HG03571 (cell line): ENCODE data around the gene TMIE.

Source experiments
- ATAC-seq: cut with Tn5 transposase; IDR thresholded peaks from one replicate; pipeline ENCODE4 v1.9.1; 2021; ENCODE audit not compliant: unreplicated experiment

Gene TMIE

GRCh38 chr3:46701181-46701939, at the start of gene TMIE:
TSS of gene TMIE (plus strand) at chr3:46701392. CDS start at chr3:46701488, 96 bp downstream.
- no peak for ATAC-seq

DNA sequence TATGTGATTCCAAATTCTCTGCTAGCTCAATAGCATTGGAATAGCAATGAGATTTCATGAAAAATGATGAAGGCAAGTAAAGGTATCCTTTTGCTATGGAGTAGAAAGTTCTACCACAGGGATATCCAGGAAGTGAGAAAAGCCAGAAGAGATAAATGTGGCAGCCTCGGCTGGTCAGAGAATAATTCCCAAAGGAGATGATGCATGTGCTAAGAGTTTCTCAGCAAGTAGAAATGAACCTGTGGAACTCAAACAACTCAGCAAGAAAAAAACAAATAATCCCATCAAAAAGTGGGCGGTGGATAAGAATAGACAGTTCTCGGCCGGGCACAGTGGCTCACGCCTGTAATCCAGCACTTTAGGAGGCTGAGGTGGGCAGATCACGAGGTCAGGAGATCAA, 45.9 kb upstream of the TMIE start:
- no peak for ATAC-seq

DNA sequence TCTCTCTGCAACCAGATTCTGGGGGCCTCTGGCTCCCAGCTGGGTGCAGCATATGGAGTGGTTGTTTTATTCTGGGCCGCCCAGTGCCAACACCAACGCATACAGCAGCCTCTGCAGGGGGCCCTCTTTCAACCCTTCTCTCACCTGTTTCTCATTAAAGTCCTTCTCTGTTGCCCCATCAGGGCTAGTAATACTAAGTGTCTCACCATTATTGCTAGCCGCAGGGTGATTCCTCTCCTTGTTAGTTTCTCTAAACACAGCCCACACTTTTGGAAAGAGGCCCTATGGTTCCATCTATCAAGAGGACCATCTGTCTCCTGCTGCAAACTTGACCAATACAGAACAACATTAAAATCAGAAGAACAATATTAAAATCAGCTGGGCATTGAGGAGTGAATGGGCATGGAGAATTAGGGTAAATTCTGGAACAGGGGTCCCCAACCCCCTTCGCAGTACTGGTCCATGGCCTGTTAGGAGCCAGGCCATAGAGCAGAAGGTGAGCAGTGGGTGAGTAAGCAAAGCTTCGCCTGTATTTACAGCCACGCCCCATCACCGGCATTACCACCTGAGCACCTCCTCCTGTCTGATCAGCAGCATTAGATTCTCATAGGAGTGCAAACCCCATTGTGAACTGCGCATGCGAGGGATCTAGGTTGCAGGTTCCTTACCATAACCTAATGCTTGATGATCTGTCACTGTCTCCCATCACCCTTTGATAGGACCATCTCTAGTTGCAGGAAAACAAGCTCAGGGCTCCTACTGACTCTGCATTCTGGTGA, 44.2 kb upstream of the TMIE start:
- ATAC-seq = no peak

- ATAC-seq = no peak
Observed at GRCh38 chr3:46659285-46659684, 41.9 kb upstream of the TMIE start.

- ATAC-seq = no peak
Observed at GRCh38 chr3:46660003-46660402, 41.2 kb upstream of the TMIE start.

GRCh38 chr3:46660543-46661523, 40.4 kb upstream of the TMIE start:
- no peak for ATAC-seq

DNA sequence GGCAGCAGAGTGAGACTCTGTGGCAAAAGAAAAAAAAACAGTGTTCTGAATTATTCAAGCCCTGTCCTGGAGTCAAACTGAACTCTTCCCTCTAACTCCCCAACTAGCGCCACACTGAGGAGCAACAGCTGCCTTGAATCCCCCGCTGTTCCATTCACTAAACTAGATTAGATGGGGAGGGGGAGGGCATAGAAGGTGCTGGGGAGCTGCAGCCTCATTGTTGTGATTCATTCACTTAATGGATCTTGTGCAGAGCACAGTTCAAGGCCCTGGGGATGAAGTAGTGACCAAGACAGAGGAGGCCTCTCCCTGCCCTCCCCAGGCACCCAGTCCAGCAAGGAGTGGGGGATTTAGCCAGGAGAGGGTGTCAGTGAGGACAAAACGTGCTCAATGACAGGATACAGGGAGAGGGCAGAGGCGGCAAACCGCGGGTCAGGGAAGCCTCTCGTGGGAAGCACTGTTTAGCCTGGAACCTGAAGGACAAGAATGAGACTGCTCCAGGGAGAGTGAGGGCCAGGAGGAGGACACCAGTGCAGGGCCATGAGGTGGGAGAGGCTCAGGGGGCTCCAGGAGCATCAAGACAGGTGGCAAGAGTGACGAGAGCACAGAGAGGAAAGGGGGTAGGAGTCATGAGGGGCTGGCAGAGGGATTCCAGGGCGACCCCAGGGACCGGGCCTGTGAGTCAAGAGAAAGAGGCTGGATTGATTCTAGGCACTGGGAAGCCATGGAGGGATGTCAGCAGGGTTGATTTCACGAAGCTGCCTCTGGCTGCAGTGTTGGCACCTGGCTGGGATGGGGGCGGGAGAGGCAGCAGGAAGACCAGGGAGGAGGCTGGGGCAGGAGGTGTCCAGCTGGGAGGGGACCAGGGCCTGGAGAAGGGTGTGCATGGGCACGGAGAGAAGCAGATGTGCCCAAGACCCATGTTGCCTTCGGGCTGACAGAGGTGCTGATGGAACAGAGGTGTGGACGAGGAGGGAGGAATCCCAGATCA, 39.1 kb upstream of the TMIE start:
- ATAC-seq = no peak

DNA sequence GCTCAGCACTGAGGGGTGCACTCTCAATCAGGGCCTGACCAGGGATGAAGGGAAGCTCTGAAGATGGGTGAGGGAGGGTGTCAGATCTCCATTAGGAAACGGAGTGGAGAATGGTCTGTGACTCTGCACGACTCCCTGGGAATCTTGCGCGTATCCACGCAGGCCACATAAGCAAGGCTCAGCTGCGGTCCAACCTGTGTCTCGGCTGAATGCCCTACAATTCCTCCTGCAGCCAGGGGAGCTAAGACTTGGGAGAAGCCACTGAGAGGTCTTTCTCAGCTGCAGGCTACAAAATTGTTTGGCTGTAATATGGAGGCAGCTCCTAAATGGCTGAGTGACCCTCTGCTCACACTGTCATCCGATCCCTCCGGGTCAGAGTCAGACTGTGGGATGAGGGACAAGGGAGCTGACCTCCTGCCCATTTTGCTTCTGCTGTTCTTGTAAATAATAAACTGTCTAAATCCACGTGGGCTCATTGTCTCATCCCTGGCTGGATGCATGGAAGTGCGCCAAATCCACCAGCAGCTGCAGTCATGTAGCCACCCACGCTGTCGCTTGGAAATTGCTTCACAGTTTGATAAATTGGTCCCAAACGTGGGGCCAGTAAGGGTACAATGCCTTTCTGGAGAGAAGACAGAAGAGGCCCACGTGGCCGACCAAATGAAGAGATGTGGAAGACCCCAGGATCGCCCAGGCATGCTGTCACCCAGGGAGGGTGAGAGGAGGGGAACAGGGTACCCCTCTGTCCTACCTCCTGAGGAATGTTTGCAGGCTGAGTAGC, 38.2 kb upstream of the TMIE start:
- ATAC-seq = no peak

GRCh38 chr3:46663591-46664135, 37.5 kb upstream of the TMIE start:
- ATAC-seq = no peak

DNA sequence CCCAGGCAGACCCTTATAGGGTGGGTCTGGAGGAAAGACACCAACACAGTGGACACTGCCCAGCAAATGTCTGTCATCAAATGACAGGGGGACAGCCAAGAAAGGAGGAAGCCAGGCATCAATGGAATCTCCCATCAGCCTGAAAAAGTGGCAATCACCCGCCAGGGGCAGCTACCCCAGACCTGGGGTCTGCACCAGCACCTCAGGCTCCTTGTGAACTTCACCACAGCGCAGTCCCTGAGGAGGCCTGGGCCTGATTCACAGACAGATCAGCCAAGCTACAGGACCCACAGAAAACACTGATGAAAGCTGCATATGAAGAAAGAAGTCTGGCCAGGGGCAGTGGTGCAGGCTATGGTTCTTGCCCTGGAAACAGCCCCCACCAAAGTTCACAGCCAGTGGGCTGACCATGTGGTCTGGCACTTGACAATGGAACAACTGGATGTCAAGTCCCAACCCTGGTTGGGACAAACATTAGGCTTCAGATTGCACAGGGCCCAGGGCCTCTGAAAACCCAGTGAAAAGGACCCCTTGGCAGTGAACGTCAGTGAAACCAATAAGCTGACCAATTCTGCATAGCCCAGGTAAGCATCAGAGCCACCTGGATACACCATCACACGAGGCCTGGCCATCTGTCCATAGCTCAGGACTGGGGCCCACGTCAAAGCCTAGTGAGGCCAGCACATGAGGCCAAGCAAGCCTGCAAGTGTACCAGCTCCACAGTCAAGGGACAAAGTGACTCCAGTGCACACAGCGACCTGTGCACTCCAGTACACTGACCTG, 36.8 kb upstream of the TMIE start:
- no peak for ATAC-seq

GRCh38 chr3:46664971-46665762, 36.0 kb upstream of the TMIE start:
- ATAC-seq = no peak

DNA sequence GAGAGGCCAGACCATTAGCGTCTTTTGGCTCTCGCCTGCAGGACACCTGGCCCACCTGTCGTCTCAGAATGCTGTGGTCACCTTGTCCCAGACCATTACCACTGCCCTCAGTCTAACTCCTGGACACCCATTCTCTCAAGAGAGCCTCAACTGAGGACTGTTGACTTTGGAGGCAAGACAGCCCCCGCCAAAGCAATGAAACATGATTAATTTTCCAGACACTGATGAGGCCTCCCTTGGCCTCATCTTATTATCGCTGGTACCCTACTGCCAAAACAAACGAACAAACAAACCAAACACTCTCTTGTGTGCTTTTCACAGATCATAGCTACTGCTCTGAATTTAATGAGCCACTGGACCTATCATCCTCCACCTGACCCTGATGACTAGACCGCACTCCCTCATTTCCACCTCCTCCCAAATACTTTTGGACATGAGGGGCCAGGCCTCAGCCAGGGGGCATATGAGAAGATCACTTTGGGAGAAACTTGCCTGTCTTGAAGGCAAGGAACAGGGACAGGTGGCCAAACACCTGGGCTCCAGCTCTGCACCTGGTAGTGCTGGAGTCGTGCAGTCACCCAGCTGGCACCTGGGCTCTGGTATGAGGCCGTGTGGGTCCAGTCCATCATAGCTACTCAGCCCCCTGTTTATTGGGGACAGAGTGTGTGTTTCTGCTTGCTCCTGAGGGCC, 35.3 kb upstream of the TMIE start:
- no peak for ATAC-seq

GRCh38 chr3:46666453-46666845, 34.7 kb upstream of the TMIE start:
- ATAC-seq = no peak

DNA sequence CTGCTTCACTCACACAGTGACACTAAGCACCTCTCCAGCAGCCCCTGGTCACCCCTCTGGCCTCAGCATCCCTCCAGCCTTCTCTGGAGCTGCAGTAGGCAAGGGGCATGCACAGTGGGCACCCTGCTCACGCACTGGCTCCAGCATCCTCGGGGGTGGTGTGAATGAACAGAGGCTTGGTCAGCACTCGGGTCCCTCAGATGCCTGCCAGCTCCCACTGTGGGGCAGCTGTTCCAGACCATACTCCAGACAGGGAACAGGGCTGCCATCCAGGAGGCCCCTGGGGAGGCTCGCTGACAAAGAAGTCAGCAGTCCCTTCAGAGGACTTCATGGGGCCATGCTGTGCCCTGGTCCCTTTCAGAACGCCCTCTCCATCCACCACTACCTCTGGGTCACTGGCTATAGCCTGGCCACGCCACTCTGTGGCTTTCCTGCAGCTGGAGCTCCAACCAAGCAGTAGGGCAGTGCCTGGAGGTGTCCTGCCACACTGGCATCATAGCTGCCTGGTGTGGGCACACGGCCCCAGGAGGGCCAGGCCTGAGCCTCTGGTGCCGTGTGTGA, 34.1 kb upstream of the TMIE start:
- ATAC-seq = no peak

GRCh38 chr3:46667657-46668056, 33.5 kb upstream of the TMIE start:
- ATAC-seq = no peak

DNA sequence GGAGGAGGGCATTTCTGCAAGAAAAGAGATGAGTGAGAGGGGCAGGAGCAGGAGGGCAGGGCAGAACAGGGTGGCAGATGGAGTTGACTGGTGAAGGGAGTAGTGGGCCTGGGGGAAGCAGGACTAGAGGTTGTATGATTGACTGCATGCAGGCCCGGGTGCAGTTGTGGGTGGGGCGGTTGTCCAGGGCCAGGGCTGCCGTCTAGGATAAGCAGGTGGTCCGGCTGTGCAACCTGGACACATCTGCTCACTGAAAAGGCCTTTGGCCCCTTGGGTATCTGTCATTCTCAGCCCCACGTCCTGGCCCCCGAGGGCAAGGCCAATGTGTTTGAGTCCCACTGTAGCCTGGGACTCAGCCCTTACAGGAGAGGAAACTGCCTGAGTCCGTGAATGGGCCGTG, 33.1 kb upstream of the TMIE start:
- no peak for ATAC-seq

- ATAC-seq = no peak
Observed at GRCh38 chr3:46668591-46668990, 32.6 kb upstream of the TMIE start.
